ENCODE results near the gene AP3S2.

DNA sequence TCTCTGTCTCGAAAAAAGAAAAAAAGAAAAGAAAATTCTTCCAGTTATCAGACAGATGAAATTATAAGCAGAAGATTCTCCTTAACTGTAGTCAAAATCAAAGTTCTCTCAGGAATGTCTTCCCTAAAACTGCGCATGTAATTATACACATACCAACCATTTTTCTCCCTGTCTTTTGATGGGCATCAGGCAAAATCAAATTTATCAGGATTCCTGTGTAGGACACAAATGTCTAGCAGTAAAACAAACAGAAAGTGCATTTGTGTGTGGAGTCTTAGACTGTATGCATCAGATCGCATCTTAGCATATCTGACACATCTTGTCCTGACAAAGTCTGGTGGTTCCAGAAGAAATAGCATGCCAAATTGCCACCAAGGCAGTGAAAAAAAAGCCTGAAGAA, 22.9 kb upstream of the AP3S2 start:
- TF ChIP-seq, protein P1, sequence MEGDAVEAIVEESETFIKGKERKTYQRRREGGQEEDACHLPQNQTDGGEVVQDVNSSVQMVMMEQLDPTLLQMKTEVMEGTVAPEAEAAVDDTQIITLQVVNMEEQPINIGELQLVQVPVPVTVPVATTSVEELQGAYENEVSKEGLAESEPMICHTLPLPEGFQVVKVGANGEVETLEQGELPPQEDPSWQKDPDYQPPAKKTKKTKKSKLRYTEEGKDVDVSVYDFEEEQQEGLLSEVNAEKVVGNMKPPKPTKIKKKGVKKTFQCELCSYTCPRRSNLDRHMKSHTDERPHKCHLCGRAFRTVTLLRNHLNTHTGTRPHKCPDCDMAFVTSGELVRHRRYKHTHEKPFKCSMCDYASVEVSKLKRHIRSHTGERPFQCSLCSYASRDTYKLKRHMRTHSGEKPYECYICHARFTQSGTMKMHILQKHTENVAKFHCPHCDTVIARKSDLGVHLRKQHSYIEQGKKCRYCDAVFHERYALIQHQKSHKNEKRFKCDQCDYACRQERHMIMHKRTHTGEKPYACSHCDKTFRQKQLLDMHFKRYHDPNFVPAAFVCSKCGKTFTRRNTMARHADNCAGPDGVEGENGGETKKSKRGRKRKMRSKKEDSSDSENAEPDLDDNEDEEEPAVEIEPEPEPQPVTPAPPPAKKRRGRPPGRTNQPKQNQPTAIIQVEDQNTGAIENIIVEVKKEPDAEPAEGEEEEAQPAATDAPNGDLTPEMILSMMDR (IDR thresholded peaks at IDR 0.05): no peak
- no peak for TF ChIP-seq POLR2A (IDR thresholded peaks at IDR 0.05)
